HEK293T (cell line): ENCODE measurements around the gene ZMIZ1.

Experiments
- CTCF ChIA-PET: fragments of 350-600 bp; formaldehyde crosslinking; extraction: SDS; loops from one replicate; lab custom pipeline; 2021; ENCODE audit warnings: antibody characterized with exemption, inconsistent platforms; lab: Yijun Ruan, JAX
- POLR2A ChIA-PET: fragments of 350-600 bp; formaldehyde crosslinking; extraction: SDS; loops from one replicate; lab custom pipeline; 2020; ENCODE audit warnings: antibody characterized with exemption, inconsistent platforms; lab: Yijun Ruan, JAX
- DNase-seq: peaks from one replicate; pipeline ENCODE4 v3.0.0; 2012; ENCODE audit warnings: mixed read lengths; ENCODE audit errors: extremely low spot score
- ARNT ChIP-seq: fragments of 450-650 bp; IDR thresholded peaks from 2 replicates; pipeline ENCODE4 v1.6.1; 2017; ENCODE audit warnings: mild to moderate bottlenecking
- BHLHE40 ChIP-seq: fragments of 450-650 bp; IDR thresholded peaks from 2 replicates; pipeline ENCODE4 v1.6.1; 2016; ENCODE audit warnings: mild to moderate bottlenecking, moderate library complexity, borderline replicate concordance
- CTBP1 ChIP-seq: fragments of 450-650 bp; IDR thresholded peaks from 2 replicates; pipeline ENCODE4 v1.6.1; 2016; ENCODE audit warnings: borderline replicate concordance
- ELF4 ChIP-seq: fragments of 450-650 bp; IDR thresholded peaks from 2 replicates; pipeline ENCODE4 v1.6.1; 2017; ENCODE audit warnings: antibody characterized with exemption
- FOXA1 ChIP-seq: fragments of 450-650 bp; IDR thresholded peaks from 2 replicates; pipeline ENCODE4 v1.6.1; 2016; ENCODE audit warnings: mild to moderate bottlenecking
- FOXK2 ChIP-seq: fragments of 450-650 bp; IDR thresholded peaks from 2 replicates; pipeline ENCODE4 v1.6.1; 2016; ENCODE audit warnings: mild to moderate bottlenecking
- FOXM1 ChIP-seq: fragments of 450-650 bp; IDR thresholded peaks from 2 replicates; pipeline ENCODE4 v1.6.1; 2017; ENCODE audit warnings: mild to moderate bottlenecking, borderline replicate concordance
- HDGF ChIP-seq: fragments of 450-650 bp; IDR thresholded peaks from 2 replicates; pipeline ENCODE4 v1.6.1; 2017; ENCODE audit warnings: antibody characterized with exemption, borderline replicate concordance
- L3MBTL2 ChIP-seq: fragments of 450-650 bp; conservative IDR thresholded peaks from 2 replicates; pipeline ENCODE4 v1.6.1; 2016; ENCODE audit warnings: mild to moderate bottlenecking
- LEF1 ChIP-seq: fragments of 450-650 bp; IDR thresholded peaks from 2 replicates; pipeline ENCODE4 v1.6.1; 2017; ENCODE audit warnings: mild to moderate bottlenecking, borderline replicate concordance
- NFRKB ChIP-seq: fragments of 450-650 bp; IDR thresholded peaks from 2 replicates; pipeline ENCODE4 v1.6.1; 2016; ENCODE audit warnings: mild to moderate bottlenecking, moderate library complexity
- SP1 ChIP-seq: fragments of 450-650 bp; IDR thresholded peaks from 2 replicates; pipeline ENCODE4 v1.6.1; 2017
- SUZ12 ChIP-seq: fragments of 450-650 bp; IDR thresholded peaks from 2 replicates; pipeline ENCODE4 v1.6.1; 2016; ENCODE audit warnings: mild to moderate bottlenecking
- TARDBP ChIP-seq: fragments of 450-650 bp; IDR thresholded peaks from 2 replicates; pipeline ENCODE4 v1.6.1; 2016
- ZNF384 ChIP-seq: fragments of 450-650 bp; IDR thresholded peaks from 2 replicates; pipeline ENCODE4 v1.6.1; 2016
- TF ChIP-seq, protein P1 (sequence below): fragments of 450-650 bp; IDR thresholded peaks from 2 replicates; pipeline ENCODE4 v1.6.1; 2016

Gene ZMIZ1

GRCh38 chr10:79246606-79247275, 178.0 kb downstream of the ZMIZ1 start:
- TF ChIP-seq L3MBTL2 (no peak), ZNF384 (no peak), FOXK2 (no peak), BHLHE40 (no peak), LEF1 (no peak), ELF4 (no peak), FOXM1 (no peak), CTBP1 (no peak), ARNT (no peak), HDGF (no peak)
- TF ChIP-seq, protein P1, sequence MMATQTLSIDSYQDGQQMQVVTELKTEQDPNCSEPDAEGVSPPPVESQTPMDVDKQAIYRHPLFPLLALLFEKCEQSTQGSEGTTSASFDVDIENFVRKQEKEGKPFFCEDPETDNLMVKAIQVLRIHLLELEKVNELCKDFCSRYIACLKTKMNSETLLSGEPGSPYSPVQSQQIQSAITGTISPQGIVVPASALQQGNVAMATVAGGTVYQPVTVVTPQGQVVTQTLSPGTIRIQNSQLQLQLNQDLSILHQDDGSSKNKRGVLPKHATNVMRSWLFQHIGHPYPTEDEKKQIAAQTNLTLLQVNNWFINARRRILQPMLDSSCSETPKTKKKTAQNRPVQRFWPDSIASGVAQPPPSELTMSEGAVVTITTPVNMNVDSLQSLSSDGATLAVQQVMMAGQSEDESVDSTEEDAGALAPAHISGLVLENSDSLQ, result no peak
- DNase-seq, result no peak
- CTCF ChIA-PET, result no interaction called here
- POLR2A ChIA-PET, result no interaction called here

DNA sequence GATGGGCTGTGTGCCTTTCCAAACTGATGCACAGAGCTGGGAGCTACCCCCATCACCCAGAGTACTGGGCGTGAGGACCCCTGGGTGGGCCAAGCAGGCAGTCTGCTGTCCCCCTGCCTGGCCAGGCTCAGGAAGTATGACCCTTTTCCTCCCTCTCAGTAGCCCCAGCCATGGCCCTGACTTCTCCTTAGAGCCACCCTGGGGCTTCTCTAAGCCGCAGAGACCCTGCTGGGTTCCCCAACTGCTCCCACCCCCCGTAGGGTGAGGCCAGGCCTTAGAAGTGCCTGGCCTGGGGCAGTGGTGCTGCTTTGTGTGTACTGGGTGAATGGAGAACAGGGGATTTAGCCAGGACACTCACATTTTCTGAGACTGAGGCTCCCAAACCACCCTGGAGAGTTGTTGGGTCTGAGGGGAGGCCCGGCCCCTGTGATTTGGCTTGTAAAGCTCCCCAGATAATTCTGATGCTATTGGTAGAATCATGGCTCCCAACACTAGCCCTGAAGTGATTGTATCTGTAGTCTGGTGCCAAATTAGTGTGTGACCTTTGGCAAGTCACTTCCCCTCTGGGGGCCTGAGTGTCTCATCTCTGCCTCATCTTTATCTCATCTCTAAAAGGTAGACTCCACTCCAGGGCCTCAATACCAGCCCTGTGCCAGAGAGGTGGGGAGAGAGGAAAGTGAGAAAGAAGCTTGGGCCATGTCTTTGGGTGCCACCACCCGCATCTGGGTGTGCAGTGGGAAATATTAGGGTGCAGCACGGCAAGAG, 178.8 kb downstream of the ZMIZ1 start:
- DNase-seq, result no peak
- ChIA-PET POLR2A (no interaction called here), CTCF (no interaction called here)
- no peak for TF ChIP-seq BHLHE40
- TF ChIP-seq SUZ12, result no peak

GRCh38 chr10:79248341-79249185, 179.8 kb downstream of the ZMIZ1 start:
- ChIA-PET POLR2A (interaction anchor here (1.3 kb wide), 1 partner anchor 9 kb away, joined by 3 read pairs; no protein-coding TSS in a partner anchor), CTCF (no interaction called here)
- TF ChIP-seq ARNT, result no peak
- TF ChIP-seq FOXA1, result no peak
- no peak for TF ChIP-seq ELF4
- no peak for TF ChIP-seq ZNF384
- no peak for TF ChIP-seq L3MBTL2
- TF ChIP-seq BHLHE40, result no peak
- no peak for TF ChIP-seq FOXK2
- TF ChIP-seq, protein P1, result no peak
- no peak for TF ChIP-seq SP1
- TF ChIP-seq LEF1, result no peak
- DNase-seq, result no peak

DNA sequence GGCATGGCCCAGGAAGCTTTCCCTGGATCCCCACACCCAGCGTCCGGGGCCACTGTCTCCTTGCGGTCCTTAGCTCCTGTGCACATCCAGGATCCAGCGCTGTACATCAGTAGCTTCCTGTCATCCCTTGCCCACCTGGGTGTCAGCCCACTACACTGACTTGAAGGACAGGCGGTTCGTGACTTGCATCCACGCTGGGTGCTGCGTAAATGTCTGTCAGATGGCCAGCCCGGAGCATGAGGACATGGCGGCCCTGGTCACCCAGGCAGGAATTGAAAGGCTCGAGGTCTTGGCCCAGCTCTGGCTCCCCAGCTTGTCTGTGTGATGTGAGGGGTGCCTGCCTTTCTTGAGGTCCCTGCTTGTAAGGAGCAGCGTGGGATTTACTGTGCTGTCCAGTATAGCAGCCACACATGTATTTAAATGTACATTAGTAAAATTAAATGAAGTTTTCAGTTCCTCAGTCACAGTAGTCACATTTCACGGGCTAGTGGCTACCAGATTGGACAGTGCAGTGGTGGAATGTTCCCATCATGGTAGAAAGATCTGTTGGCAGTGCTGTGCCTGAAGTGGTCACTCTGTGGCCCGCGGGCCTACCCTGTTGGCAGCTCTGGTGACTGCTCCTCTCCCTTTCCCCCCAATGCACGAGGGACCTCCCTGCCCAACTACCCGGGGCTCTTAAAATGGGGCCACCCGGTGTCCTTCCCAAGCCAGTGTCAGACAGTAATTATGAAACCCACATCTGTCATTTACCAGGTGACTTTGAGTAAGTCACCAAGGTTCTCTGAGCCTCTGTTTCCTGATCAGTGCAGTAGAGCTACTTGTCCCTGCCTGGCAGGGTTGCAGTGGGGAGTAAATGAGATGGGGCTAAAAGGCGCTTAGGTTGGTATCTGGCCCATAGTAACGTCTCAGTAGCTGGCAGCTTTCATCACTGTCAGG, 180.7 kb downstream of the ZMIZ1 start:
- POLR2A ChIA-PET, result interaction anchor here (1.3 kb wide), 1 partner anchor 8 kb away, joined by 3 read pairs; no protein-coding TSS in a partner anchor
- TF ChIP-seq LEF1 (no peak), CTBP1 (no peak), SP1 (no peak), NFRKB (no peak), BHLHE40 (no peak), ZNF384 (no peak), FOXA1 (no peak), FOXK2 (no peak), HDGF (no peak), ELF4 (no peak), SUZ12 (no peak), TARDBP (no peak), L3MBTL2 (no peak), FOXM1 (no peak), ARNT (no peak)
- TF ChIP-seq, protein P1, result no peak
- DNase-seq, result no peak
- CTCF ChIA-PET, result no interaction called here

DNA sequence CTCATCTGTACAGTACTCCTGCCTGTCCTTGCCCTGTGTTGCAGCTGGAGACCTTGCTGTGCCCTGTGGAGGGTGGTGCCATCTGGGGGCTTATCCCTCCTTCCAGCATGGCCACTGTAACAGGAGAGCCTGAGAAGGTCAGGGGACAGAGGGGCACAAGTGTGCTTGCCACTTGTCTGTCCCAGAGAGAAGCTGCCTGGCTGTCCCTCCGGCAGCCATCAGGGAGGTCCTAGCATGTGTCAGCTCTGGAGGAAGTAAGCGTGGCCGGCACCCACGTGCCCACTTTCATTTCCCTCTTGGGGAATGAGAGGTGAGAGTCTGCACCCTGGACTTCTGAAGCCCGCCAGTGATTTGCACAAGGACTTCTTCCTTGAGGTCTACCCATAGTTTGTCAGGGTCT, 181.5 kb downstream of the ZMIZ1 start:
- ChIA-PET POLR2A (no interaction called here), CTCF (no interaction called here)
- DNase-seq, result no peak
- no peak for TF ChIP-seq LEF1
- TF ChIP-seq SUZ12, result no peak
- no peak for TF ChIP-seq FOXK2
